Right atrium auricular region (tissue), 2 donors: ENCODE results near the gene EPHA4. TPM values are rescaled to one million over a fixed set of nuclear protein-coding genes. Genes with fewer than 3 reads are reported as not detected.

Source experiments
- DNase-seq: peaks from one replicate; pipeline ENCODE4 v3.0.0-alpha.2; 2019; ENCODE audit warnings: low spot score
- H3K27ac ChIP-seq, 2 donors: fragments of 200-600 bp; sonication (generic); 1 replicate in 1 of 2; 2 replicates in 1 of 2; pipeline ENCODE4 v1.5.1; 2016 to 2019
- H3K27me3 ChIP-seq, 2 donors: fragments of 200-600 bp; sonication (generic); one replicate each; pipeline versions ENCODE4 v1.5.1 to v1.6.0; 2017 to 2019
- H3K36me3 ChIP-seq: fragments of 200-600 bp; sonication (generic); one replicate; pipeline ENCODE4 v1.5.1; 2016
- H3K4me1 ChIP-seq, 2 donors: fragments of 200-600 bp; sonication (generic); one replicate each; pipeline versions ENCODE4 v1.5.1 to v1.6.0; 2017 to 2019
- H3K4me3 ChIP-seq, 2 donors: fragments of 200-600 bp; sonication (generic); 1 replicate in 1 of 2; 2 replicates in 1 of 2; pipeline ENCODE4 v1.5.1; 2017 to 2019; ENCODE audit warnings: mild to moderate bottlenecking in 1 of 2, moderate library complexity in 1 of 2
- H3K9me3 ChIP-seq, 2 donors: fragments of 200-600 bp; sonication (generic); one replicate each; pipeline ENCODE4 v1.5.1; 2019
- total RNA-seq, 2 donors: library from RNA; depleted of rRNA; stranded (reverse); fragments of >200 nt; gene quantifications; one replicate each; pipeline ENCODE4 v1.1.0, GENCODE V29; 2016
- TF ChIP-seq, protein P1 (sequence below), 2 donors: fragments of 200-600 bp; sonication (generic); IDR thresholded peaks; one replicate each; pipeline ENCODE4 v1.5.1; 2019; ENCODE audit warnings: antibody characterized with exemption in 2 of 2

Gene EPHA4
- total RNA-seq, 2 donors from 2014 or later = 74.2 to 107 TPM

DNA sequence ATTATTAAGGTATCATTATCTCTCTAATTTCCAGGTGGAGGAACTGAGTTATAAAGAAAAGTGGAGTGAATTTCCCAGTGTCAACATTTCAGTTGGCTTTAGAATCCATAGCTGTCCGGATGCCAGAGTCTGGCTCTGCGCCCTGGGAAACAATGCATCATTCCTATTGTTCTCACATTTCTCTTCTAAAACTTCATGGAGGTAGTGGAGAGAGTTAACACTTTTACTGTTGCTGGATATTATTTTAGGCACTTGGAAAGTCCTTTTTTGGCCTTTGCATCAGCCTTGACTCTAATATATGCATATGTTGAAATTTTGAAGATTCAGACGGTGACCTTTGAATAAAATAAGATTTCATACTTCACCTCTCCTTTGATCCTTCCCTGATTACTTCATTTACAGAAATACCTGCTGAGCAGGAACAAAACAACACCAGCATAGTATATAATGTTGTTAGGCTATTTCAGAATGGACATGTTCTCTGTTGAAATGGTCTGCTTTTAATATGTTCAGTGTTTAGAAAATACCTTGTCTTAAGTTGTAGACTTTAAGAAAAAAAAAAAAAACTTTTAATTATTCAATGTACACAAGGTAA lies 148.8 kb downstream of the EPHA4 start:
- Histone ChIP-seq H3K36me3 (peaks cover 11% of the 10 kb centered on the region), H3K9me3 (no peaks in the 10 kb centered on the region), H3K4me3 (no peak overlapping the region), H3K27me3 (no peaks in the 10 kb centered on the region), H3K27ac (no peak overlapping the region), H3K4me1 (peaks cover 0 to 17% of the 10 kb centered on the region in 2 donors)
- TF ChIP-seq, protein P1, sequence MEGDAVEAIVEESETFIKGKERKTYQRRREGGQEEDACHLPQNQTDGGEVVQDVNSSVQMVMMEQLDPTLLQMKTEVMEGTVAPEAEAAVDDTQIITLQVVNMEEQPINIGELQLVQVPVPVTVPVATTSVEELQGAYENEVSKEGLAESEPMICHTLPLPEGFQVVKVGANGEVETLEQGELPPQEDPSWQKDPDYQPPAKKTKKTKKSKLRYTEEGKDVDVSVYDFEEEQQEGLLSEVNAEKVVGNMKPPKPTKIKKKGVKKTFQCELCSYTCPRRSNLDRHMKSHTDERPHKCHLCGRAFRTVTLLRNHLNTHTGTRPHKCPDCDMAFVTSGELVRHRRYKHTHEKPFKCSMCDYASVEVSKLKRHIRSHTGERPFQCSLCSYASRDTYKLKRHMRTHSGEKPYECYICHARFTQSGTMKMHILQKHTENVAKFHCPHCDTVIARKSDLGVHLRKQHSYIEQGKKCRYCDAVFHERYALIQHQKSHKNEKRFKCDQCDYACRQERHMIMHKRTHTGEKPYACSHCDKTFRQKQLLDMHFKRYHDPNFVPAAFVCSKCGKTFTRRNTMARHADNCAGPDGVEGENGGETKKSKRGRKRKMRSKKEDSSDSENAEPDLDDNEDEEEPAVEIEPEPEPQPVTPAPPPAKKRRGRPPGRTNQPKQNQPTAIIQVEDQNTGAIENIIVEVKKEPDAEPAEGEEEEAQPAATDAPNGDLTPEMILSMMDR (IDR thresholded peaks at IDR 0.05) = no peak
- DNase-seq = no peak

DNA sequence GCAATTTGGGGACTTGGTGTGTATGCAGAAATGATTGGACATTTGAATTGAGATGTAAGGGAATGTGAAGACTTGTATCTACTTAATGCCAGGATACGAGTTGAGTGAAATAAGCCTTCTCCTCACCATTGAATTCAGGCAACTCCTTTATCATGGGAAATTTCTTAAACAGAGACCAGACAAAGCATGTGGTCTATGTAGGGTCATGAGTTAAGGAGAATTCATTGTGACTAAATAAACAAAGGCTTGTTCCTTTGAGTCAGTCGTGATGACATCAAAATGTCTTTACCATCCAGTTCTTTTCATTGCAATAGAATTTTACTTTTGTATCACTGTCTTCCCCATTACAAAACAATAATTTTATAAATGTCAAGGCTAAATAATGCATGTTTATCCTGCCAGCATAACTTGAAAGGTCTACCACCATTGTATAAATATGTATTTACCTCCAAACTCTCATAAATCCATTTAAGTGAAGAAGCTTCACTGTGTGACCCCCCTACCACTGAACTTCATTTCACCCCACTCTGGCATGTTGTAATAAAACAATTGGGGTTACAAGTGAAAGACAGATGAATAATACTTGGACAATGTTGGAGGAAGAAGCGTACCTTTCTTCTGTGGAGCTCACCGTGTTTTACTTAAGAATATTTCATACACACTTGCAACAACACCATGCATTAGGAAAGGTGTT lies 149.4 kb downstream of the EPHA4 start:
- no peaks in the 10 kb centered on the region for H3K9me3 ChIP-seq
- H3K27ac ChIP-seq = no peak overlapping the region
- H3K27me3 ChIP-seq = no peaks in the 10 kb centered on the region
- TF ChIP-seq, protein P1 (IDR thresholded peaks at IDR 0.05) = no peak
- DNase-seq = no peak
- H3K4me3 ChIP-seq = no peak overlapping the region
- H3K4me1 ChIP-seq = peaks cover 0 to 17% of the 10 kb centered on the region in 2 donors
- peaks cover 6% of the 10 kb centered on the region for H3K36me3 ChIP-seq

DNA sequence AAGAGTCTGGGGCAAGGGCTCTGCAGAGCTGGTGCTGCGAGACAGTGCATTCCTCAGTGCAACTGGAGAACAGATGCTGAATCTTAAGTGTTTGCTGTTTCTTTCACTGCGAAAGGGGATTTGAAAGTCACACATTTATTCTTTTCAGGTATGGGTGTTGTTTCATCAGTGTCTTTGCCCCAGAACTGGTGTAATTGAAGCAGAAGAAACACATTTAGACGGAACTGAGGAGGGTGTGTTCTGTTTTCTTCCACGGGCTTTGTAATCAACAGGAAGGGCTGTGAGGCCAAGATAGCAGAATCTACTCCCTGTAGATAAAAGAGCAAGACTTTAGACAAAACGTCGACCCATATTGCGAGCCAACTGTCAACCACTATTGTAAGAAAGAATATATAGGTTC lies 151.9 kb downstream of the EPHA4 start:
- Histone ChIP-seq H3K27me3 (no peaks in the 10 kb centered on the region), H3K27ac (no peak overlapping the region), H3K4me1 (peaks cover 0 to 6% of the 10 kb centered on the region in 2 donors), H3K4me3 (no peak overlapping the region), H3K36me3 (peaks cover 6% of the 10 kb centered on the region), H3K9me3 (no peaks in the 10 kb centered on the region)
- no peak for DNase-seq
- TF ChIP-seq, protein P1 (IDR thresholded peaks at IDR 0.05) = no peak

DNA sequence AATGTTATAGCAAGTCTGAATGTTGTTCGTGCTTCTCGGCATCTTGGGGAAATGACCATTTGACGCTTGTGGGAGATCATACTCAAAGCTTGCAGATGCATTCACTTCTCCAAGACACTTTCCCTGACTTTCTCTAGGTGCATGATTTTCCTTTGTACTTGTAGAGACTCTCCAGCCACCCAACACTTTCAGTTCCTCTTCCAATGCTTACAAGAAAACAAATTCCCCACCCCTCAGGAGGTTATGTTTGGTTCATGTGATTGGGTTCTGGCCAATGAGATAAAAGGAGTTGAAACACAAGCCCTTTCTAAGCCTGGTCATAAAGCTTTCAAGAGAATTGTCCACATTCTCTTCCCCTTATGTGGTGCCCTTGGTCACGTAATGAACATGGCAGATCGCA lies 156.3 kb downstream of the EPHA4 start:
- no peaks in the 10 kb centered on the region for H3K9me3 ChIP-seq
- no peaks in the 10 kb centered on the region for H3K4me1 ChIP-seq
- no peak for DNase-seq
- H3K27me3 ChIP-seq = no peaks in the 10 kb centered on the region
- no peak overlapping the region for H3K4me3 ChIP-seq
- H3K36me3 ChIP-seq = no peaks in the 10 kb centered on the region
- H3K27ac ChIP-seq = no peak overlapping the region
- TF ChIP-seq, protein P1 (IDR thresholded peaks at IDR 0.05) = no peak

DNA sequence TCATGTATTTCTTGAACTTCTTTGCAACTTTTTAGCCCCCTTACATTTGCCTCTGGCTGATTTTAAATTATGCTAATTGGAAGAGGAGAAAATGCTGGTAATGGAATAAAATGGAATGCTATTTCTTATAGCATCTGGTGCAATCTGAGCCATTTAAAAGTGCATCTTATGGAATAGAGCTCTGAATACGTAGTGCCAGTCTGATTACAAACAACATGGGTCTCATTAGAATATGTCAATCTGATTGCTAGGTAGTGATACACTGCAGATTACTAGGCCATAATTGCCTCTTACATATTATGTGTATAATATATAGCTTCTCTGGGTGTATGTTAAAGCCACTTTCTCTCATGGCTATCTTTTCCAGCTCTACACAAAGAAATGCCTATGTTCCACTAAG lies 159.1 kb downstream of the EPHA4 start:
- no peaks in the 10 kb centered on the region for H3K36me3 ChIP-seq
- no peaks in the 10 kb centered on the region for H3K9me3 ChIP-seq
- no peaks in the 10 kb centered on the region for H3K4me1 ChIP-seq
- TF ChIP-seq, protein P1 (IDR thresholded peaks at IDR 0.05) = no peak
- H3K27me3 ChIP-seq = no peaks in the 10 kb centered on the region
- DNase-seq = no peak
- H3K4me3 ChIP-seq = no peak overlapping the region
- H3K27ac ChIP-seq = no peak overlapping the region
